Fibroblast of villous mesenchyme (primary cell): ENCODE data around the gene RETN. TPM values are rescaled to one million over a fixed set of nuclear protein-coding genes. Genes with fewer than 3 reads are reported as not detected.

ENCODE experiments used
- DNase-seq: peaks from one replicate; pipeline ENCODE4 v3.0.0-alpha.2; 2010; ENCODE audit warnings: low read depth
- H3K4me3 ChIP-seq: 2 replicates; pipeline ENCODE4 v1.5.1; 2011; ENCODE audit warnings: low read depth, mild to moderate bottlenecking, low read length
- CTCF ChIP-seq: IDR thresholded peaks from 2 replicates; pipeline ENCODE4 v1.5.1; 2012; ENCODE audit warnings: low read depth, mild to moderate bottlenecking, low read length; ENCODE audit not compliant: insufficient read depth
- total RNA-seq: library from RNA; depleted of rRNA; stranded (reverse); fragments of >200 nt; gene quantifications from 2 replicates; pipeline ENCODE4 v1.2.3, GENCODE V29; 2012

Gene RETN
- total RNA-seq, 1 donor = not detected

GRCh38 chr19:7632340-7633203 is 36.3 kb upstream of the RETN start:
- no peak for TF ChIP-seq CTCF

GRCh38 chr19:7633698-7634097 is 35.2 kb upstream of the RETN start, which contains the start of gene PCP2:
PCP2 (minus strand) TSS chr19:7633719; CDS start chr19:7633457, 262 bp downstream.
- TF ChIP-seq CTCF = no peak
- no peak within 1 kb of the TSS for H3K4me3 ChIP-seq
- DNase-seq = no peak

More at GRCh38 chr19:7632340-7633203, 36.3 kb upstream of the RETN start:
- no peak overlapping the region for H3K4me3 ChIP-seq
- no peak for DNase-seq

- DNase-seq = no peak
- TF ChIP-seq CTCF = no peak
- no peak overlapping the region for H3K4me3 ChIP-seq
Observed at GRCh38 chr19:7635670-7636069, 33.2 kb upstream of the RETN start.

GRCh38 chr19:7636317-7636690 is 32.5 kb upstream of the RETN start:
- no peak for DNase-seq
- peak overlapping the region; percentile 74 for H3K4me3 ChIP-seq
- TF ChIP-seq CTCF = no peak

GRCh38 chr19:7636691-7637373 is 32.0 kb upstream of the RETN start, which contains the start of gene STXBP2:
STXBP2 (plus strand) TSS chr19:7637110; CDS start chr19:7637150, 40 bp downstream.
- peak; percentile 48 for DNase-seq
- peak within 1 kb of the TSS; percentile 74 for H3K4me3 ChIP-seq
- TF ChIP-seq CTCF = no peak

- DNase-seq = peak; percentile 67
- TF ChIP-seq CTCF = no peak
- peak overlapping the region; percentile 74 for H3K4me3 ChIP-seq
Observed at GRCh38 chr19:7637374-7638256, 31.2 kb upstream of the RETN start.
